Measurements from ENCODE around the gene BBX. TPM values are rescaled to one million over a fixed set of nuclear protein-coding genes. Genes with fewer than 3 reads are reported as not detected.
A peak's percentile ranks its signal among the peaks of the same experiment; 100 is the strongest.

The BBX gene
- total RNA-seq, 1 experiment from 2014 or later: 45.0 TPM

DNA sequence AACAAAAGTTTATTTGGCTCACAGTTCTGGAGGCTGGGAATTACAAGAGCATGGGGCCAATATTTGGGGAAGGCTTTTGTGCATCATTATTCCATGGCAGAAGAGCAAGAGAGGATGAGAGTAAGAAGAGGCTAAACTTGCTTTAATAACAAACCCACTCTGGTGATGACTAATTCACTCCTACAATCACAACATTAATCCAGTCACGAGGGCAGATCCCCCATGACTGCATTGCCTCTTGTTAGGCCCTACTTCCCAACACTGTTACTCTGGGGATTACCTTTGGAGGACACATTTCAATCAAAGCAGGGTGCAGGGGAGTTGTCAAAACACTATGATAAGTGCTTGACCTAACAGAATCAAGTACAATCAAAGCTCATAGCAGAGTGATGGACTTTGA, 181.7 kb downstream of the BBX start (continued):
- TF ChIP-seq, protein P1, sequence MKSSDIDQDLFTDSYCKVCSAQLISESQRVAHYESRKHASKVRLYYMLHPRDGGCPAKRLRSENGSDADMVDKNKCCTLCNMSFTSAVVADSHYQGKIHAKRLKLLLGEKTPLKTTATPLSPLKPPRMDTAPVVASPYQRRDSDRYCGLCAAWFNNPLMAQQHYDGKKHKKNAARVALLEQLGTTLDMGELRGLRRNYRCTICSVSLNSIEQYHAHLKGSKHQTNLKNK (CRISPR knock-in tag; IDR thresholded peaks at IDR 0.05): no peak
- TF ChIP-seq, protein P2, sequence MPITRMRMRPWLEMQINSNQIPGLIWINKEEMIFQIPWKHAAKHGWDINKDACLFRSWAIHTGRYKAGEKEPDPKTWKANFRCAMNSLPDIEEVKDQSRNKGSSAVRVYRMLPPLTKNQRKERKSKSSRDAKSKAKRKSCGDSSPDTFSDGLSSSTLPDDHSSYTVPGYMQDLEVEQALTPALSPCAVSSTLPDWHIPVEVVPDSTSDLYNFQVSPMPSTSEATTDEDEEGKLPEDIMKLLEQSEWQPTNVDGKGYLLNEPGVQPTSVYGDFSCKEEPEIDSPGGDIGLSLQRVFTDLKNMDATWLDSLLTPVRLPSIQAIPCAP (CRISPR knock-in tag; IDR thresholded peaks at IDR 0.05): no peak
- no peak for TF ChIP-seq SMAD3 (CRISPR knock-in tag; IDR thresholded peaks at IDR 0.05; ENCODE audit: borderline replicate concordance)
- no peak for TF ChIP-seq FOXP1 (CRISPR knock-in tag; IDR thresholded peaks at IDR 0.05; ENCODE audit: borderline replicate concordance)
- TF ChIP-seq ZNF423 (CRISPR knock-in tag; IDR thresholded peaks at IDR 0.05): no peak

- peaks cover 15% of the 10 kb centered on the region for H3K4me1 Mint-ChIP-seq
- no peak overlapping the region for H3K4me3 Mint-ChIP-seq
- CTCF ChIA-PET: no interaction called here
- no peaks in the 10 kb centered on the region for H3K9me3 Mint-ChIP-seq
- DNase-seq (ENCODE audit: low spot score) (no peak), ATAC-seq (no peak)
- POLR2A ChIA-PET: no interaction called here
- no peak overlapping the region for H3K27ac Mint-ChIP-seq
- no peaks in the 10 kb centered on the region for H3K27me3 Mint-ChIP-seq (ENCODE audit: low read depth)
- TF ChIP-seq FOXP1 (CRISPR knock-in tag; IDR thresholded peaks at IDR 0.05; ENCODE audit: borderline replicate concordance) (no peak), HMGXB4 (CRISPR knock-in tag; IDR thresholded peaks at IDR 0.05) (no peak), GRHL2 (CRISPR knock-in tag; IDR thresholded peaks at IDR 0.05; ENCODE audit: insufficient replicate concordance, severe bottlenecking) (no peak), NR2C2 (CRISPR knock-in tag; IDR thresholded peaks at IDR 0.05) (no peak), IRF2 (CRISPR knock-in tag; IDR thresholded peaks at IDR 0.05; ENCODE audit: borderline replicate concordance, low read depth) (no peak), TEAD4 (CRISPR knock-in tag; IDR thresholded peaks at IDR 0.05) (no peak), CREM (CRISPR knock-in tag; IDR thresholded peaks at IDR 0.05) (no peak), MAX (CRISPR knock-in tag; IDR thresholded peaks at IDR 0.05) (no peak), ZNF423 (CRISPR knock-in tag; IDR thresholded peaks at IDR 0.05) (no peak), ZNF317 (CRISPR knock-in tag; IDR thresholded peaks at IDR 0.05; ENCODE audit: borderline replicate concordance, low read depth) (no peak), MXD4 (CRISPR knock-in tag; IDR thresholded peaks at IDR 0.05; ENCODE audit: borderline replicate concordance) (no peak)
- TF ChIP-seq, protein P1 (CRISPR knock-in tag; IDR thresholded peaks at IDR 0.05): no peak
- no peaks in the 10 kb centered on the region for H3K36me3 Mint-ChIP-seq
Observed at GRCh38 chr3:107705046-107705445, 182.3 kb downstream of the BBX start.

GRCh38 chr3:107710851-107711250, 188.1 kb downstream of the BBX start:
- Mint-ChIP-seq H3K27ac (no peak overlapping the region), H3K4me3 (no peak overlapping the region), H3K27me3 (ENCODE audit: low read depth) (no peaks in the 10 kb centered on the region), H3K36me3 (peaks cover 3% of the 10 kb centered on the region), H3K4me1 (peaks cover 5% of the 10 kb centered on the region), H3K9me3 (no peaks in the 10 kb centered on the region)
- CTCF ChIA-PET: interaction anchor here (1.4 to 1.8 kb wide), 3 partner anchors 20 to 51 kb away, joined by 3 to 7 read pairs (median 7); no protein-coding TSS in a partner anchor
- DNase-seq (ENCODE audit: low spot score) (no peak), ATAC-seq (peak; percentile 51; the same call in 1 of the 2 replicates)
- POLR2A ChIA-PET: no interaction called here
- no peak for TF ChIP-seq ZNF232 (CRISPR knock-in tag; IDR thresholded peaks at IDR 0.05)
- no peak for TF ChIP-seq PRRX2 (CRISPR knock-in tag; IDR thresholded peaks at IDR 0.05)
- no peak for TF ChIP-seq KAT7 (CRISPR knock-in tag; IDR thresholded peaks at IDR 0.05; ENCODE audit: borderline replicate concordance)
- TF ChIP-seq MYBL2 (CRISPR knock-in tag; IDR thresholded peaks at IDR 0.05): no peak
- TF ChIP-seq, protein P3, sequence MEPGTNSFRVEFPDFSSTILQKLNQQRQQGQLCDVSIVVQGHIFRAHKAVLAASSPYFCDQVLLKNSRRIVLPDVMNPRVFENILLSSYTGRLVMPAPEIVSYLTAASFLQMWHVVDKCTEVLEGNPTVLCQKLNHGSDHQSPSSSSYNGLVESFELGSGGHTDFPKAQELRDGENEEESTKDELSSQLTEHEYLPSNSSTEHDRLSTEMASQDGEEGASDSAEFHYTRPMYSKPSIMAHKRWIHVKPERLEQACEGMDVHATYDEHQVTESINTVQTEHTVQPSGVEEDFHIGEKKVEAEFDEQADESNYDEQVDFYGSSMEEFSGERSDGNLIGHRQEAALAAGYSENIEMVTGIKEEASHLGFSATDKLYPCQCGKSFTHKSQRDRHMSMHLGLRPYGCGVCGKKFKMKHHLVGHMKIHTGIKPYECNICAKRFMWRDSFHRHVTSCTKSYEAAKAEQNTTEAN (CRISPR knock-in tag; IDR thresholded peaks at IDR 0.05): no peak
- no peak for TF ChIP-seq ATF3 (CRISPR knock-in tag; conservative IDR thresholded peaks at IDR 0.05)
- no peak for TF ChIP-seq TEAD4 (CRISPR knock-in tag; IDR thresholded peaks at IDR 0.05)
- TF ChIP-seq, protein P1 (CRISPR knock-in tag; IDR thresholded peaks at IDR 0.05): no peak
- no peak for TF ChIP-seq OVOL2 (CRISPR knock-in tag; IDR thresholded peaks at IDR 0.05; ENCODE audit: borderline replicate concordance)
- TF ChIP-seq, protein P4, sequence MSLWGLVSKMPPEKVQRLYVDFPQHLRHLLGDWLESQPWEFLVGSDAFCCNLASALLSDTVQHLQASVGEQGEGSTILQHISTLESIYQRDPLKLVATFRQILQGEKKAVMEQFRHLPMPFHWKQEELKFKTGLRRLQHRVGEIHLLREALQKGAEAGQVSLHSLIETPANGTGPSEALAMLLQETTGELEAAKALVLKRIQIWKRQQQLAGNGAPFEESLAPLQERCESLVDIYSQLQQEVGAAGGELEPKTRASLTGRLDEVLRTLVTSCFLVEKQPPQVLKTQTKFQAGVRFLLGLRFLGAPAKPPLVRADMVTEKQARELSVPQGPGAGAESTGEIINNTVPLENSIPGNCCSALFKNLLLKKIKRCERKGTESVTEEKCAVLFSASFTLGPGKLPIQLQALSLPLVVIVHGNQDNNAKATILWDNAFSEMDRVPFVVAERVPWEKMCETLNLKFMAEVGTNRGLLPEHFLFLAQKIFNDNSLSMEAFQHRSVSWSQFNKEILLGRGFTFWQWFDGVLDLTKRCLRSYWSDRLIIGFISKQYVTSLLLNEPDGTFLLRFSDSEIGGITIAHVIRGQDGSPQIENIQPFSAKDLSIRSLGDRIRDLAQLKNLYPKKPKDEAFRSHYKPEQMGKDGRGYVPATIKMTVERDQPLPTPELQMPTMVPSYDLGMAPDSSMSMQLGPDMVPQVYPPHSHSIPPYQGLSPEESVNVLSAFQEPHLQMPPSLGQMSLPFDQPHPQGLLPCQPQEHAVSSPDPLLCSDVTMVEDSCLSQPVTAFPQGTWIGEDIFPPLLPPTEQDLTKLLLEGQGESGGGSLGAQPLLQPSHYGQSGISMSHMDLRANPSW (CRISPR knock-in tag; conservative IDR thresholded peaks at IDR 0.05; ENCODE audit: low read depth): no peak
- no peak for TF ChIP-seq NFYB (CRISPR knock-in tag; conservative IDR thresholded peaks at IDR 0.05; ENCODE audit: low read depth)
- no peak for TF ChIP-seq ESRRA (CRISPR knock-in tag; IDR thresholded peaks at IDR 0.05; ENCODE audit: borderline replicate concordance)
- TF ChIP-seq NFE2L1 (CRISPR knock-in tag; IDR thresholded peaks at IDR 0.05): no peak
- no peak for TF ChIP-seq NR1H2 (CRISPR knock-in tag; IDR thresholded peaks at IDR 0.05)

Data from WTC11 (cell line).